Breast epithelium (tissue), 3 donors: ENCODE data around the gene HPCAL1.

Source experiments
- POLR2A ChIP-seq: fragments of 450-650 bp; IDR thresholded peaks from one replicate; pipeline ENCODE4 v1.6.1; 2016; ENCODE audit warnings: antibody characterized with exemption, mild to moderate bottlenecking, moderate library complexity
- POLR2AphosphoS5 ChIP-seq, 3 donors: sonication (generic); formaldehyde crosslinking; IDR thresholded peaks; one replicate each; pipeline ENCODE4 v1.6.1; 2017; ENCODE audit warnings: antibody characterized with exemption in 3 of 3
- TF ChIP-seq, protein P1 (sequence below), 3 donors: fragments of 450-650 bp; IDR thresholded peaks; one replicate each; pipeline ENCODE4 v1.5.1; 2016 to 2017; ENCODE audit warnings: antibody characterized with exemption in 3 of 3, mild to moderate bottlenecking in 3 of 3, moderate library complexity in 3 of 3

DNA sequence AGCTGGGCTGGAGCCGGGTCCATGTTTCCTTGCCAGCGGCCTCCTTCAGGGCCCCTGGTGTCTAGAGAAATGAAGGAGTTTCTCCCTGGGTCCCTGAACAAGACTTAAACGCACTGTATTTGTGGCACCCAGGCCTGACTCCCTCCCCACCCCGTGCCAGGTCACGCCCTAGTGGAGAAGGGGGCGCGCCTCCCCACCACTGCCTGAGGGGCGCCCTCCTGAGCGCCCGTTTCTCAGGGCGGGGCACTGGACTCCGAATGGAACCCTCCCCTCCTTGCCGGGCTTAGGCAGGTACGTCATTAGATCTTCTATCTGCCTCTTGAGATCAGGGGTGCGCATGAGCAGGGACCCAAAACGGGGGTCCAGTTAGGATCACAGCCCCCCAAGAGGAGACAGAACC, 129.1 kb downstream of the HPCAL1 start:
- no peak for TF ChIP-seq POLR2A
- TF ChIP-seq, protein P1, sequence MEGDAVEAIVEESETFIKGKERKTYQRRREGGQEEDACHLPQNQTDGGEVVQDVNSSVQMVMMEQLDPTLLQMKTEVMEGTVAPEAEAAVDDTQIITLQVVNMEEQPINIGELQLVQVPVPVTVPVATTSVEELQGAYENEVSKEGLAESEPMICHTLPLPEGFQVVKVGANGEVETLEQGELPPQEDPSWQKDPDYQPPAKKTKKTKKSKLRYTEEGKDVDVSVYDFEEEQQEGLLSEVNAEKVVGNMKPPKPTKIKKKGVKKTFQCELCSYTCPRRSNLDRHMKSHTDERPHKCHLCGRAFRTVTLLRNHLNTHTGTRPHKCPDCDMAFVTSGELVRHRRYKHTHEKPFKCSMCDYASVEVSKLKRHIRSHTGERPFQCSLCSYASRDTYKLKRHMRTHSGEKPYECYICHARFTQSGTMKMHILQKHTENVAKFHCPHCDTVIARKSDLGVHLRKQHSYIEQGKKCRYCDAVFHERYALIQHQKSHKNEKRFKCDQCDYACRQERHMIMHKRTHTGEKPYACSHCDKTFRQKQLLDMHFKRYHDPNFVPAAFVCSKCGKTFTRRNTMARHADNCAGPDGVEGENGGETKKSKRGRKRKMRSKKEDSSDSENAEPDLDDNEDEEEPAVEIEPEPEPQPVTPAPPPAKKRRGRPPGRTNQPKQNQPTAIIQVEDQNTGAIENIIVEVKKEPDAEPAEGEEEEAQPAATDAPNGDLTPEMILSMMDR (IDR thresholded peaks at IDR 0.05) = no peak
- TF ChIP-seq POLR2AphosphoS5 (IDR thresholded peaks at IDR 0.05) = no peak
